NOMO-1 treated with dmso at 0.1 percent for 144 hours (cell line): ENCODE measurements around the gene BBS9.
A peak's percentile ranks its signal among the peaks of the same experiment; 100 is the strongest.
"Not testable (repeated sequence)": the region's sequence is repeated elsewhere in the genome, so short reads cannot be mapped to it uniquely, and the experiment has no call there.

Experiments used
- DNase-seq: peaks from one replicate; lab custom pipeline; 2025; ENCODE audit not compliant: unreplicated experiment; lab: John Stamatoyannopoulos, UW

Gene BBS9

GRCh38 chr7:33485747-33486493 is 356.6 kb downstream of the BBS9 start:
- no peak for DNase-seq

GRCh38 chr7:33486633-33487032 is 357.3 kb downstream of the BBS9 start:
- no peak for DNase-seq

GRCh38 chr7:33487998-33488682 is 358.8 kb downstream of the BBS9 start:
- peak; percentile 77 for DNase-seq

- no peak for DNase-seq
Observed at GRCh38 chr7:33494474-33494873, 365.1 kb downstream of the BBS9 start.

GRCh38 chr7:33495207-33495606 is 365.8 kb downstream of the BBS9 start:
- no peak for DNase-seq

- DNase-seq, result no peak
Observed at GRCh38 chr7:33497051-33497450, 367.7 kb downstream of the BBS9 start.

GRCh38 chr7:33500703-33501701 is 371.6 kb downstream of the BBS9 start:
- DNase-seq, result no peak

- no peak for DNase-seq
Observed at GRCh38 chr7:33503014-33503413, 373.6 kb downstream of the BBS9 start.

GRCh38 chr7:33503736-33504135 is 374.4 kb downstream of the BBS9 start:
- no peak for DNase-seq

- DNase-seq, result no peak
Observed at GRCh38 chr7:33504266-33504665, 374.9 kb downstream of the BBS9 start.

GRCh38 chr7:33509206-33509605 is 379.8 kb downstream of the BBS9 start:
- DNase-seq, result no peak

GRCh38 chr7:33511778-33512177 is 382.4 kb downstream of the BBS9 start:
- DNase-seq, result no peak

- DNase-seq, result no peak
Observed at GRCh38 chr7:33516568-33516967, 387.2 kb downstream of the BBS9 start.

GRCh38 chr7:33517191-33517590 is 387.8 kb downstream of the BBS9 start:
- no peak for DNase-seq

- DNase-seq, result not testable (repeated sequence)
Observed at GRCh38 chr7:33527008-33527407, 397.6 kb downstream of the BBS9 start.

- DNase-seq, result not testable (repeated sequence)
Observed at GRCh38 chr7:33527613-33528012, 398.2 kb downstream of the BBS9 start.

- DNase-seq, result no peak
Observed at GRCh38 chr7:33529070-33529469, 399.7 kb downstream of the BBS9 start.

GRCh38 chr7:33530664-33531063 is 401.3 kb downstream of the BBS9 start:
- no peak for DNase-seq

GRCh38 chr7:33531888-33532287 is 402.5 kb downstream of the BBS9 start:
- no peak for DNase-seq

- DNase-seq, result no peak
Observed at GRCh38 chr7:33534833-33535232, 405.5 kb downstream of the BBS9 start.

- no peak for DNase-seq
Observed at GRCh38 chr7:33535989-33536388, 406.6 kb downstream of the BBS9 start.
